GM21447 (cell line): Measurements from ENCODE around the gene SCAMP4.

ENCODE experiments used
- ATAC-seq: cut with Tn5 transposase; IDR thresholded peaks from one replicate; pipeline ENCODE4 v1.9.1; 2021; ENCODE audit not compliant: unreplicated experiment

SCAMP4 gene

DNA sequence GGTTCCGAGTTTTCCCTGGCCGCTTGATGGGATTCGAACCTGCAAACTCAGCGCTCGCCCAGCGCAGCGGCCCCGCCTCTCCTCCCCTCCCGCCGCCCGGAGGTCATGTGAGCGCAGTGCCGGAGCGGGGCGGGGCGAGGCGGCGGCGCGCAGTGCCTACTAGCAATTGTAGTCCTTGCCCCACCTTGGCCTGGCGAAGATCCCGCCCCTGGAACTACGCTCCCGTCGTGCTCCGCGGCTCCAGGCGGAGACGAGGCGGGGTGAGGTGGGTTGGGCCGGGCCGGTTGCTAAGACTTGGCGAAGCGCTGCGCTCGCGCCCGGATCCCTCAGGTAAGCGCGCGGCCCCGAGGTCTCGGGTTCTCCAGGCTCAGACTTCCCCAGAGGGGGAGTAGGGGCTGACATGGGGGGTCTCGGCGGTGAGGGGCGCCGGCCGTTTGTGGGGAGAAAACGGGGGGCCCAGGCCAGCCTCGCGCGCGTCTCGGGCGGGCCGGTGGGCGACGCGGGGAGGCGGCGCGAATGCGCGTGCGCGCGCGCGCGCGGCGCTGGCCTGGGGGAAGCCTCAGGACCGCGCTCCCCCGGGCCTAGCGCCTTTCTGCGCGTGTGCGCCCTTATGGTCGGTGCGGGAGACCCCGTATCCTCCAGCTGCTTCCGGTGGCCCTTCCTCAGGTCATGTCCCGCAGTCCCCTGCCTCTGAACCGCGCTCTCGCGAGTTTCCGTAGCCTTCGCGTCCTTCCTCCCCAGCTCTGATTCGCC is at the start of gene SCAMP4, which contains the start of gene ADAT3:
Gene SCAMP4, plus strand, starts transcription at position 290 of the 753 bp plus-strand sequence. CDS start 9,621 bp downstream, outside the sequence.
Gene ADAT3, plus strand, starts transcription at position 290 of the 753 bp plus-strand sequence. CDS start 6,649 bp downstream, outside the sequence.
- peak; percentile 73 for ATAC-seq

GRCh38 chr19:1855828-1856255 is 49.4 kb upstream of the SCAMP4 start:
- ATAC-seq: no peak

- no peak for ATAC-seq
Measured at GRCh38 chr19:1856345-1856697, 48.9 kb upstream of the SCAMP4 start.

- peak; percentile 30 for ATAC-seq
Measured at GRCh38 chr19:1856698-1857603, 48.2 kb upstream of the SCAMP4 start.

GRCh38 chr19:1857648-1858326 is 47.4 kb upstream of the SCAMP4 start:
- ATAC-seq: no peak

GRCh38 chr19:1858412-1859081 is 46.7 kb upstream of the SCAMP4 start:
- no peak for ATAC-seq

DNA sequence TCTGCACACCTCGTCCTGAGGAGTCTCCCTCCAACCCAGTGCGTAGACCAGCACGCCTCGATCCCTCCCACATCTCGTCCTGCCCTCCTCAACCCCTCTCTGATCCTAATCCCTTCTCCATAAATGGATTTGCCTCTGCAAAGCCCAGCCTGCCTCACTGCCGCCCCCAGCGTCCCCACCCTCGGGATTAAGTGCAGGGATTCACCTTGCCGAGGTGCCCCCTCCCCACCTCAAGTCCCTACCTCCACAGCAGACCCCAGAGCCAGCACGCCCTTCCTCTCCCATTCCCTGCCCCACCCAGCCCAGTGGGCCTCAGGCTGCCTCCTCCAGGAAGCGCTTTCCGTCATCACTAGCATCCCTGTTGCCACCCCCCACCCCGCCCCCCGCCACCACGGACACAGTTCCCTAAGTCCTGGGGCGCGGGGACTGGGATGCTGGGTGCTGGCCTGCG is 45.8 kb upstream of the SCAMP4 start:
- no peak for ATAC-seq

- ATAC-seq: no peak
Measured at GRCh38 chr19:1860042-1860775, 45.0 kb upstream of the SCAMP4 start.

DNA sequence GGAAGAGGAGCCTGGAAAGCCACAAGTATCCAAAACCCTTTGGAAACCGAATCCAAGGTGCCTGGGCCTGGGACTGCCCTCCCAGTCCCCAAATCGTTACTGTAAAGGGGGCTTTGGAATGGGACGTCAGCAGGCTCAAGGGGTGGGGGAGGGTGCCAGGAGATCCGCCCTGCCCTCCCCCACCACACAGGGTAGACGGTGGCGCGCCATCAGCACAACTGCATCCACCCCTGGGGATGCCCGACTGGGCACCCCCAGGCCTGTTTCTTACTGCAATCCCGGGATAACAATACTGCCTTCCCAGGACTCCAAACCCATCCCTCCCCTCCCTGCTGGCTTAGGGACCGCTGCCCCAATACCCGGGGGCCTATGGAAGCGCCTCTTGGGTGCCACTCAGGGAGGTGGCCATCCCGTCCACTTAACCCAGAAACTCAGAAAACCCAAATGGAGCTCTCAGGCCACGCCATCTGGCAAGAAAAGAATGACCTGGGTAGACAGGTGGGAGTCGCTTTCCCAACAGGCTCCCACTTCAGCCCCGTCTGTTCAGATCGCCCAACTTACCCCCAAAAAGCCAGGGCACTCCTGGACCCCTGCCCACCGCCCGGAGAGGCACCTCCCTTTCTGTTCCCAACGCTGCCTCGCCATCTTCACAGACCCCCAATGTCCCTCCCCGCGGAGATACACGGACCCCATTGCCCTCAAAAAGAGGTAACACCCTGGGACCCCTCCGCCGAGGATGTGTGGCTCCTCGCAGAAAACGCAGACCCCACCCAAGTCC is 44.2 kb upstream of the SCAMP4 start:
- ATAC-seq: no peak

- ATAC-seq: no peak
Measured at GRCh38 chr19:1861599-1862031, 43.6 kb upstream of the SCAMP4 start.

GRCh38 chr19:1862068-1862423 is 43.2 kb upstream of the SCAMP4 start:
- no peak for ATAC-seq

GRCh38 chr19:1862424-1863327 is 42.5 kb upstream of the SCAMP4 start:
- ATAC-seq: no peak

- ATAC-seq: no peak
Measured at GRCh38 chr19:1863328-1863637, 41.9 kb upstream of the SCAMP4 start, which contains the start of gene KLF16. Gene KLF16, minus strand, starts transcription at chr19:1863579. Its CDS starts 82 bp downstream, at chr19:1863497.

- peak; percentile 39 for ATAC-seq
Measured at GRCh38 chr19:1863638-1864479, 41.3 kb upstream of the SCAMP4 start.

DNA sequence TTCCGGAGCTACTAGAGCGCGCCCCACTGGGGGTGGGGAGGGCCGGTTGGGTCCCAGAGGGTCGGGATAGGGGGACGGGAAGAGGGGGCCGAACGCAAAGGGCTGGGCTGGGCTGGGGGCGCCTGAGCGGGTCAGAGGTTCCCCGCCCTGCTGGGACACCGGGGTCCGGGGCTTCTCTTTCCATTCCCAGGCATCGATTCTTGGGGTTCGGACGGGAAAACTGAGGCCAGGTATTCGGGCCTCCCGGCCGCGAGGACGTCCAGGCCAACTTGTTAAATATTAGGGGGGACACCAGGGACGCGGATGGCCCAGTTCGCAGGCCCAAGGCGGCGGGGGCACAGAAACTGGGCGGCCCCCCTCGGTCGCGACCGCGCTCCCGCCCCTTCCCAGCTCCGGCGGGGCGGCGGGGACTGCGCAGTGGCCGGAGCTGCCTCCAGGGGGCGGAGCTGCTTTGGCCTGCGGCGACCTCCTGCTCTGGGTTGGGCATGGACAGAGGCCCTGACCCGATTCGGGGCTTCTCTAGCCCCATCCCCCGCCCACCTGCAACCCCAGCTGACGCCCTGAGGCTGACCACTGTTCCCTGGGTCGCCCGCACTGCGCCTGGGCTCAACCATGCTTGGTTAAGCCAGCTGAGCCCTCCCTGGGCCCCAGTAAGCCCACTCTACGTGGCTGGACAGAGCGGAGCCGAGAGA is 40.6 kb upstream of the SCAMP4 start:
- ATAC-seq: peak; percentile 36

DNA sequence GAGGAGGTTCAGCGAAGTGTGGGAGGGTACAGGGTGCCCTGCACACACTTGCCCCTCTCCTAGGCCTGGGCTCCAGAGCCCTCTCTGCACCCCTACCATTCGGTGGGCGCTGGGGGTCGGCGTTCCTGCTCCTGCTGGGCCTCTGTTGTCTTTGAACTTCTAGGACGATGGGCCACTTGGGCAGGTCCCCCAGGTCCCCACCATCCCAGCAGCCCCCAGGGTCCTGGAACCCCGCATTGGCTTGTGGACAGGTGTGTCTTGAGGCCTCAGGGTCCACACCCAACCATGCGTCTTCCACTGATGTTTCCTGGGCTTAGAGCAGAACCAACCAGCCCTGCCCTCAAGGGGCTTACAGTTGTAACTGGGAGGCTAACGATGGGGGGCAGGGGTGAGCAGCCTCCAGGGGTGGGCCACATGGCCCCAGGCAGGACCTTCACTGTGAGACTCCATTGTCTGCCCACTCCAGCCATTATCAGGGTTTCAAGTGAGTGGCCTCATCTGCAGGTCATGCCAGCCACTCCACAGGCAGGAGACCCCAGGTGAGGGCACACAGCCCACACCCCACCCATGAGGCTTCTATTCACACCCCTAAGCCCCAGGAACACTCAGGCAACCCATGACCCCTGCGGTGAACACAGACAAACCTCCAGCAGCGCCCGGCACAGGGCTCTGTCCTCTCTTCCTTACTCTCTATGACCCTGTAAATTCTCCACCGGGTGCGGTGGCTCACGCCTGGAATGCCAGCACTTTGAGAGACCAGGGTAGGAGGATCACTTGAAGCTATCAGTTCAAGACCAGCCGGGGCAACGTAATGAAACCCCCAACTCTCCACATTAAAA is 39.8 kb upstream of the SCAMP4 start:
- no peak for ATAC-seq
